Tibial artery (tissue), 4 donors: ENCODE data around the gene CCDC197.

ENCODE experiments used
- DNase-seq, 2 donors: peaks; one replicate each; pipeline ENCODE4 v3.0.0-alpha.2; 2019
- H3K27ac ChIP-seq, 2 donors: fragments of 200-600 bp; sonication (generic) in 1 of 2; 1 replicate in 1 of 2; 2 replicates in 1 of 2; pipeline ENCODE4 v1.5.1; 2018 to 2019; ENCODE audit warnings: mild to moderate bottlenecking in 1 of 2
- H3K27me3 ChIP-seq, 2 donors: fragments of 200-600 bp; sonication (generic) in 1 of 2; one replicate each; pipeline versions ENCODE4 v1.5.1 to v1.6.0; 2016 to 2019
- H3K36me3 ChIP-seq, 3 donors: fragments of 200-600 bp; sonication (generic) in 2 of 3; one replicate each; pipeline ENCODE4 v1.5.1; 2016 to 2019; ENCODE audit warnings: mild to moderate bottlenecking in 2 of 3
- H3K4me1 ChIP-seq, 4 donors: fragments of 200-600 bp; sonication (generic) in 2 of 4; 1 replicate in 3 of 4; 2 replicates in 1 of 4; pipeline ENCODE4 v1.5.1; 2016 to 2019
- H3K4me3 ChIP-seq, 2 donors: fragments of 200-600 bp; sonication (generic) in 1 of 2; 1 replicate in 1 of 2; 2 replicates in 1 of 2; pipeline ENCODE4 v1.5.1; 2018 to 2019; ENCODE audit warnings: mild to moderate bottlenecking in 2 of 2
- H3K9me3 ChIP-seq, 3 donors: fragments of 200-600 bp; sonication (generic) in 1 of 3; one replicate each; pipeline ENCODE4 v1.5.1; 2016 to 2019
- CTCF ChIP-seq, 2 experiments: fragments of 200-600 bp in 1 of 2; fragments of 450-650 bp in 1 of 2; IDR thresholded peaks; one replicate each; pipeline ENCODE4 v1.5.1; 2017 to 2019; ENCODE audit warnings: antibody characterized with exemption in 2 of 2, mild to moderate bottlenecking in 1 of 2, moderate library complexity in 1 of 2
- intact Hi-C: fragments of 100-400 bp; cut with DNase I; formaldehyde crosslinking; loops from one replicate; pipeline ENCODE4 v1.15.0; 2023; ENCODE audit warnings: low total_unique reads

The CCDC197 gene

GRCh38 chr14:94034886-94035285 lies 37.8 kb downstream of the CCDC197 start:
- no peak overlapping the region for H3K27ac ChIP-seq
- no peak for TF ChIP-seq CTCF (IDR thresholded peaks at IDR 0.05)
- intact Hi-C loops, result loop anchor here (5.0 kb wide), 2 partner anchors 102 to 147 kb away; no protein-coding TSS in a partner anchor
- H3K9me3 ChIP-seq, result no peaks in the 10 kb centered on the region
- H3K4me1 ChIP-seq, result no peaks in the 10 kb centered on the region
- H3K36me3 ChIP-seq, result no peaks in the 10 kb centered on the region
- H3K4me3 ChIP-seq, result no peak overlapping the region
- DNase-seq, result no peak
- H3K27me3 ChIP-seq, result no peaks in the 10 kb centered on the region

- peak; percentile 64 to 75 for DNase-seq
- Histone ChIP-seq H3K4me3 (no peak overlapping the region), H3K27ac (no peak overlapping the region), H3K27me3 (no peaks in the 10 kb centered on the region), H3K36me3 (no peaks in the 10 kb centered on the region), H3K9me3 (no peaks in the 10 kb centered on the region), H3K4me1 (peaks cover 0 to 2% (median 0%) of the 10 kb centered on the region in 4 donors)
- TF ChIP-seq CTCF (IDR thresholded peaks at IDR 0.05), result peak; percentile 74 to 78
- intact Hi-C loops, result loop anchor here (5.0 kb wide), 2 partner anchors 101 to 146 kb away; no protein-coding TSS in a partner anchor
Measured at GRCh38 chr14:94036313-94037167, 39.4 kb downstream of the CCDC197 start.

- Histone ChIP-seq H3K27me3 (no peaks in the 10 kb centered on the region), H3K4me3 (no peak overlapping the region), H3K4me1 (peaks cover 0 to 14% (median 6%) of the 10 kb centered on the region in 4 donors), H3K27ac (no peak overlapping the region), H3K36me3 (no peaks in the 10 kb centered on the region), H3K9me3 (no peaks in the 10 kb centered on the region)
- no peak for TF ChIP-seq CTCF (IDR thresholded peaks at IDR 0.05)
- intact Hi-C loops, result loop anchor here (5.0 kb wide), 2 partner anchors 99 to 144 kb away; no protein-coding TSS in a partner anchor
- no peak for DNase-seq
Measured at GRCh38 chr14:94037954-94038353, 40.9 kb downstream of the CCDC197 start.

GRCh38 chr14:94038510-94038909 lies 41.4 kb downstream of the CCDC197 start:
- no peak for TF ChIP-seq CTCF (IDR thresholded peaks at IDR 0.05)
- Histone ChIP-seq H3K9me3 (no peaks in the 10 kb centered on the region), H3K27ac (no peak overlapping the region), H3K27me3 (no peaks in the 10 kb centered on the region), H3K36me3 (peaks cover 0 to 4% (median 0%) of the 10 kb centered on the region in 3 donors), H3K4me1 (peaks cover 0 to 14% (median 6%) of the 10 kb centered on the region in 4 donors), H3K4me3 (no peak overlapping the region)
- no peak for DNase-seq
- intact Hi-C loops, result loop anchor here (5.0 kb wide), 2 partner anchors 99 to 144 kb away; no protein-coding TSS in a partner anchor

GRCh38 chr14:94038921-94039629 lies 42.0 kb downstream of the CCDC197 start:
- intact Hi-C loops, result loop anchor here (5.0 kb wide), 2 partner anchors 98 to 143 kb away; no protein-coding TSS in a partner anchor
- H3K27ac ChIP-seq, result no peak overlapping the region
- no peaks in the 10 kb centered on the region for H3K27me3 ChIP-seq
- TF ChIP-seq CTCF (IDR thresholded peaks at IDR 0.05), result no peak
- H3K4me1 ChIP-seq, result peaks cover 0 to 14% (median 6%) of the 10 kb centered on the region in 4 donors
- no peak for DNase-seq
- peaks cover 0 to 10% (median 4%) of the 10 kb centered on the region in 3 donors for H3K36me3 ChIP-seq
- no peaks in the 10 kb centered on the region for H3K9me3 ChIP-seq
- H3K4me3 ChIP-seq, result no peak overlapping the region
